MM.1S (cell line): ENCODE results near the gene COL11A2.

Source experiments
- CTCF ChIP-seq: fragments of 300-600 bp; sonication (generic); IDR thresholded peaks from 2 replicates; pipeline ENCODE4 v1.5.1; 2016; ENCODE audit warnings: antibody characterized with exemption, low read length, mixed read lengths
- EZH2phosphoT487 ChIP-seq: fragments of 300-600 bp; sonication (generic); IDR thresholded peaks from 2 replicates; pipeline ENCODE4 v1.6.1; 2018; ENCODE audit warnings: antibody characterized with exemption, low read length

DNA sequence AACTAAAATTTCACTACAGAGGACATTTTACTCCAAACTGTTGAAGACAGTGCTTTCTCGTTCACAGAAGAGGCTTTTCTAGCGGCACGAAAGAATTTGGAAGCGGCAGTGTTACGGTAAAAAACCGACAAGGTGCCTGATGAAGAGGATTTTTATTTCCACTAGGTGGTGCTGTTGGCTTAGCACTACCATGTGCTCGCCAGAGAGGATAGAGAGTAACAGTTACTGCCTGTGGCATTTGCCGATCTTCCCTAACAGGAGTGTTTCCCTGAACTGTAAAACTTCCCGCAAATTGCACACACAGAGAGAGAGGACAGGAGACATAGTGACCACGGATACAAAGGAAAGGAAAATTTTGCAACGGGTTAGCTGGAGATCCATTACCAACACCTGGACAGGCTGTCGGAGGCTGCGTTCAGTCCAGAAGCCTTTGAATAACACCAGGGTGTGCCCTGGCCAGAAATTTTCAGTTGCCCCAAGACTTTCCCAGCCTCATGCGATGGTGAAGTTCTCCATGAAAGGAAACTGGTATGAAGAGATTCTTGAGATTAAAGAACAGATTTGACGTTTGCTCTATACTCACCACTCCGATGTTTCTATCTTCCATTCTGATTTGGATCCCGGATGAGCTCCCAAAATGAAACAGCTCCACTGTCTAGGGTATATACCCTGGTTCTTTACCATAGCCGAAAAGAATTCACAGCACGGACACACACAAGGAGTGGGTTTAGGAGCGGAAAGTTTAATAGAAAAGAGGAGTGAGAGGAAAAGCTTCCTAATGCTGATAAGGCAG lies 68.3 kb downstream of the COL11A2 start:
- peak; percentile 77 for TF ChIP-seq CTCF
- no peak for TF ChIP-seq EZH2phosphoT487
